Measurements from ENCODE around the gene CARD8. TPM values are rescaled to one million over a fixed set of nuclear protein-coding genes. Genes with fewer than 3 reads are reported as not detected.

The CARD8 gene
- total RNA-seq, 1 donor from 2014 or later = 14.1 TPM

- DNase-seq (ENCODE audit: low read depth) = no peak
- H3K27me3 ChIP-seq (ENCODE audit: control insufficient read depth, insufficient read depth, low read length) = no peaks in the 10 kb centered on the region
- TF ChIP-seq, protein P1, sequence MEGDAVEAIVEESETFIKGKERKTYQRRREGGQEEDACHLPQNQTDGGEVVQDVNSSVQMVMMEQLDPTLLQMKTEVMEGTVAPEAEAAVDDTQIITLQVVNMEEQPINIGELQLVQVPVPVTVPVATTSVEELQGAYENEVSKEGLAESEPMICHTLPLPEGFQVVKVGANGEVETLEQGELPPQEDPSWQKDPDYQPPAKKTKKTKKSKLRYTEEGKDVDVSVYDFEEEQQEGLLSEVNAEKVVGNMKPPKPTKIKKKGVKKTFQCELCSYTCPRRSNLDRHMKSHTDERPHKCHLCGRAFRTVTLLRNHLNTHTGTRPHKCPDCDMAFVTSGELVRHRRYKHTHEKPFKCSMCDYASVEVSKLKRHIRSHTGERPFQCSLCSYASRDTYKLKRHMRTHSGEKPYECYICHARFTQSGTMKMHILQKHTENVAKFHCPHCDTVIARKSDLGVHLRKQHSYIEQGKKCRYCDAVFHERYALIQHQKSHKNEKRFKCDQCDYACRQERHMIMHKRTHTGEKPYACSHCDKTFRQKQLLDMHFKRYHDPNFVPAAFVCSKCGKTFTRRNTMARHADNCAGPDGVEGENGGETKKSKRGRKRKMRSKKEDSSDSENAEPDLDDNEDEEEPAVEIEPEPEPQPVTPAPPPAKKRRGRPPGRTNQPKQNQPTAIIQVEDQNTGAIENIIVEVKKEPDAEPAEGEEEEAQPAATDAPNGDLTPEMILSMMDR (IDR thresholded peaks at IDR 0.05; ENCODE audit: insufficient read depth, low read length, poor library complexity, severe bottlenecking) = no peak
- no peak overlapping the region for H3K4me3 ChIP-seq (ENCODE audit: low read depth, low read length)
- no peaks in the 10 kb centered on the region for H3K36me3 ChIP-seq (ENCODE audit: control insufficient read depth, insufficient read depth, low read length)
Measured at GRCh38 chr19:48190885-48191284, 64.8 kb downstream of the CARD8 start.

GRCh38 chr19:48190288-48190884 is 65.3 kb downstream of the CARD8 start:
- no peaks in the 10 kb centered on the region for H3K36me3 ChIP-seq (ENCODE audit: control insufficient read depth, insufficient read depth, low read length)
- peak; percentile 56 for DNase-seq (ENCODE audit: low read depth)

DNA sequence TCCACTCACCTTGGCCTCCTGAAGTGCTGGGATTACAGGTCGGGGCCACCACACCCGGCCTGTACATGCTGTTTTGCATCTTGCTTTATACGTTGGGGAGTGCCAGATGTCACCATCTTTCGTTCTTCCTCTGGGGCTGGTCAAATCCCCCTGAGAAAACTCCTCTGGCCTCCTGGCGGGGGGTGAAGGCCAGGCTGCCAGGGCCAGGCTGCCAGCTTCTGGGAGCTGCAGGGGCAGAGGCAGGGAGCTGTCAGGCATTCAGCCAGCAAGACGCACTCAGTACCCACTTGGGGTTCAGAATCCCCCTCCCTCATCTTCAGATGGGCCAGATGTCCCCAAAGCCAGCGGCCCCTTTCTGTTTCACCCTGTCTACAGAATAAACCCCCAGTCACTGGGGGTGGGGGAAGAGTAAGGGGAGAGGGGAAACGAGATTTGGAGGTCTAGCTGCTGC is 69.1 kb downstream of the CARD8 start:
- no peak for DNase-seq (ENCODE audit: low read depth)
- TF ChIP-seq, protein P1 (IDR thresholded peaks at IDR 0.05; ENCODE audit: insufficient read depth, low read length, poor library complexity, severe bottlenecking) = no peak
- H3K36me3 ChIP-seq (ENCODE audit: control insufficient read depth, insufficient read depth, low read length) = no peaks in the 10 kb centered on the region
- H3K27me3 ChIP-seq (ENCODE audit: control insufficient read depth, insufficient read depth, low read length) = no peaks in the 10 kb centered on the region
- no peak overlapping the region for H3K4me3 ChIP-seq (ENCODE audit: low read depth, low read length)

More at GRCh38 chr19:48190288-48190884, 65.3 kb downstream of the CARD8 start:
- no peaks in the 10 kb centered on the region for H3K27me3 ChIP-seq (ENCODE audit: control insufficient read depth, insufficient read depth, low read length)
- TF ChIP-seq, protein P1 (IDR thresholded peaks at IDR 0.05; ENCODE audit: insufficient read depth, low read length, poor library complexity, severe bottlenecking) = peak; percentile 29
- H3K4me3 ChIP-seq (ENCODE audit: low read depth, low read length) = no peak overlapping the region

DNA sequence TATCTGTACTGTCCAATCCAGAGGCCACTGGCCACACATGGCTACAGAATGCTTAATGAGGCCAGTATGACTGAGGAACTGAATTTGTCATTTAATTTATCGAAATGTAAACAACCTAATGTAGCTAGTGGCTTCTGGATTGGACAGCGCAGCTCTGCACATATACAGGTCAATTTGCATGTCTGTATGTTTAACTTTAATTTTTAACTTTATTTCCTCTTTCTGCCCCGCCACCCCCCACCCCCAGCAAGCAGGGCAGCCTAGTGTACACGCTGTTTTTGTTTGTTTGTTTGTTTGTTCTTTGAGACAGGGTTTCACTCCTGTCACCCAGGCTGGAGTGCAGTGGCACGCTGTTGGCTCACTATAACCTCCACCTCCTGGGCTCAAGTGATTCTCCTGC is 69.7 kb downstream of the CARD8 start:
- H3K4me3 ChIP-seq (ENCODE audit: low read depth, low read length) = no peak overlapping the region
- H3K36me3 ChIP-seq (ENCODE audit: control insufficient read depth, insufficient read depth, low read length) = no peaks in the 10 kb centered on the region
- no peak for DNase-seq (ENCODE audit: low read depth)
- no peaks in the 10 kb centered on the region for H3K27me3 ChIP-seq (ENCODE audit: control insufficient read depth, insufficient read depth, low read length)
- TF ChIP-seq, protein P1 (IDR thresholded peaks at IDR 0.05; ENCODE audit: insufficient read depth, low read length, poor library complexity, severe bottlenecking) = no peak

DNA sequence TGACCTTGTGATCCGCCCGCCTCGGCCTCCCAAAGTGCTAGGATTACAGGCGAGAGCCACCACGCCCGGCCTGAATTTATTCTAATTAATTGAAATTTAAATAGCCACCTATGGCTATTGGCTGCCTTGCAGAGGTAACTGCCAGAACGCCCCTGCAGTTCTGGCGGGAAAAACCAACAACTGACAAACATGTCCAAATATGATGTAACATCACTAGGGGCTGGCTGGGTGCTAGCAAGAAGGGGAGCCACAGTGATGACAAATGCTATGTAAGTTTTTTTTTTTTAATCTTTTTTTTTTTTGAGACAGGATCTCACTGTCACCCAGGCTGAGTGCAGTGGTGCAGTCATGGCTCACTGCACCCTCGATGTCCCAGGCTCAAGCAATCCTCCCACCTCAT is 72.4 kb downstream of the CARD8 start:
- DNase-seq (ENCODE audit: low read depth) = no peak
- no peaks in the 10 kb centered on the region for H3K27me3 ChIP-seq (ENCODE audit: control insufficient read depth, insufficient read depth, low read length)
- TF ChIP-seq, protein P1 (IDR thresholded peaks at IDR 0.05; ENCODE audit: insufficient read depth, low read length, poor library complexity, severe bottlenecking) = no peak
- no peaks in the 10 kb centered on the region for H3K36me3 ChIP-seq (ENCODE audit: control insufficient read depth, insufficient read depth, low read length)
- no peak overlapping the region for H3K4me3 ChIP-seq (ENCODE audit: low read depth, low read length)

GRCh38 chr19:48182434-48182833 is 73.3 kb downstream of the CARD8 start:
- DNase-seq (ENCODE audit: low read depth) = no peak
- Histone ChIP-seq H3K36me3 (ENCODE audit: control insufficient read depth, insufficient read depth, low read length) (no peaks in the 10 kb centered on the region), H3K27me3 (ENCODE audit: control insufficient read depth, insufficient read depth, low read length) (no peaks in the 10 kb centered on the region), H3K4me3 (ENCODE audit: low read depth, low read length) (no peak overlapping the region)
- TF ChIP-seq, protein P1 (IDR thresholded peaks at IDR 0.05; ENCODE audit: insufficient read depth, low read length, poor library complexity, severe bottlenecking) = no peak

Measured in kidney epithelial cell (primary cell).